Measurements from ENCODE around the gene RHOH.

Gene RHOH

GRCh38 chr4:40240040-40240653 lies 43.3 kb downstream of the RHOH start:
- DNase-seq = no peak

DNA sequence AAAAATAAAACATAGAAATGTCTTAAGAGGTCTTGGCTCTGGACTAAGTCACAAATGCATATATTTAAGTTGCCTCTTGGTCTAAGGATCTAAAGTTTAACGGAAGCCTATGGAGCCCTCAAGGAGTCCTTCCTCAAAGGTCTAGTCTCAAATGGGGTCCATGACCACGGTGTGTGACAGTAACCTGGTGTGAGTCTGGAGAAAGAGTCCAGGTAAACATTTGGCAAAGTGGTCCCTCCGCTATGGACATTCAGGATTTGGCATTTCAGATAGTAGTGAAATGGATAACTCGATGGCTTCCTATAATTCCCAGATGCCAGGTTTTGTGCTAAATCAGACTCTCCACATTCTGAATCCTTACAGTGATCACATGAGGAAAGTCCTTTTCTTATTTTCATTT lies 44.2 kb downstream of the RHOH start:
- no peak for DNase-seq

DNA sequence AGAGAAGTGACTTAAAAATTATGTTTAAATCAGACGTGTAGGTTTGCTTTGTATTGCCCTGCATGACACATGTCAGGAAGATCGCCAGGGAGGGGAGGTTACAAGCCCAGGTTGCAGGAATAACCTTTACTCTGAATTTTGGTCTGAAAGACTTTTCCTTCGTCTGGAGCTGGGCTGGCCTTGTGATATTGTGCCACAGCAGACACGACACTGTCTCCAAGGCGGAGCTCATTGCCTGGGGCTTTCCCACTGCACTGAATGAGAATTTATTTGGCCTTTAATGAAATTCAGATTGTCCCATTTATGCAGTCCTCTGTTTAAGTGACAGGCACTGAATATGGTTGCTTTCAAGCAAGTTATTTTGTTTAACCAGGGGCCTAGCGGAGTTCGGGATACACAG lies 45.1 kb downstream of the RHOH start:
- no peak for DNase-seq

DNA sequence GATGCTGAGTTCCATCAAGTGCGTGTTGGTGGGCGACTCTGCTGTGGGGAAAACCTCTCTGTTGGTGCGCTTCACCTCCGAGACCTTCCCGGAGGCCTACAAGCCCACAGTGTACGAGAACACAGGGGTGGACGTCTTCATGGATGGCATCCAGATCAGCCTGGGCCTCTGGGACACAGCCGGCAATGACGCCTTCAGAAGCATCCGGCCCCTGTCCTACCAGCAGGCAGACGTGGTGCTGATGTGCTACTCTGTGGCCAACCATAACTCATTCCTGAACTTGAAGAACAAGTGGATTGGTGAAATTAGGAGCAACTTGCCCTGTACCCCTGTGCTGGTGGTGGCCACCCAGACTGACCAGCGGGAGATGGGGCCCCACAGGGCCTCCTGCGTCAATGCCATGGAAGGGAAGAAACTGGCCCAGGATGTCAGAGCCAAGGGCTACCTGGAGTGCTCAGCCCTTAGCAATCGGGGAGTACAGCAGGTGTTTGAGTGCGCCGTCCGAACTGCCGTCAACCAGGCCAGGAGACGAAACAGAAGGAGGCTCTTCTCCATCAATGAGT lies 46.6 kb downstream of the RHOH start:
- no peak for DNase-seq

DNA sequence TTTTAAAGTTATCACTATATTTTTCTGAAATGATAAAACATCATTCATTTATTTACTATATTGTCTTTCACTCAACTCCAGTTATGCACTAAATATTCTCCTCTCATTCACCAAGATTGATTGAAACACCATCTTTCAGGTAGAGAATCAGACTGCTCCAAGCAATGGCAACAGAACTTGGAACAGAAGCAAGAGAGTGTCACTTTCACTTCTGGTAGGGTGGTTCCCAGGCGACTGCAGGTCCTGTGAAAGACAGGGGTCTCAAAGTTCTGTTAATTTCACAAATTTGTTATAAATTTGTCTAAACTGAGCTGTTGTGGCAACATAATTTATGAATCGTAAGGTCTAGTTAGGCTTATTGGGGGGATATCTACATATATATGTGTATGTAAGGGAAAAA lies 47.8 kb downstream of the RHOH start:
- no peak for DNase-seq

DNA sequence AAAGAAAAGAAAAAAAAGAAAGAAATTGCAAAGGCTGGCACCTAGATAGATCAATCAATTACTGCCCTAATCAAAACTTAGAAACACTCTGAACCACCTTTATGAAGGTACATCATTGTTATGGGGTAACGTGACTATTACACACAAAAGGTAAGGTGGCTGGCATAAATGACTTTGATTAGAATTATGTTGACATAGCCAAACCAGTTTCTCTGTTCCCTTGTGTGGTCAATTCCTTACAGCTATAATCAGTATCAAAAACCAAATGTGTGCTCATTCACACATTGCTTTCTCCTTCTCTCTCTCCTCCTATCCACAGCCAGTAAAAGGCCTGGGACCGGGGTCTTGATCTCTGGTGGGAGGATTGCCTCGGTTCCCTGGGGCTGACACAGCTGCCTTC lies 48.7 kb downstream of the RHOH start:
- DNase-seq = no peak

DNA sequence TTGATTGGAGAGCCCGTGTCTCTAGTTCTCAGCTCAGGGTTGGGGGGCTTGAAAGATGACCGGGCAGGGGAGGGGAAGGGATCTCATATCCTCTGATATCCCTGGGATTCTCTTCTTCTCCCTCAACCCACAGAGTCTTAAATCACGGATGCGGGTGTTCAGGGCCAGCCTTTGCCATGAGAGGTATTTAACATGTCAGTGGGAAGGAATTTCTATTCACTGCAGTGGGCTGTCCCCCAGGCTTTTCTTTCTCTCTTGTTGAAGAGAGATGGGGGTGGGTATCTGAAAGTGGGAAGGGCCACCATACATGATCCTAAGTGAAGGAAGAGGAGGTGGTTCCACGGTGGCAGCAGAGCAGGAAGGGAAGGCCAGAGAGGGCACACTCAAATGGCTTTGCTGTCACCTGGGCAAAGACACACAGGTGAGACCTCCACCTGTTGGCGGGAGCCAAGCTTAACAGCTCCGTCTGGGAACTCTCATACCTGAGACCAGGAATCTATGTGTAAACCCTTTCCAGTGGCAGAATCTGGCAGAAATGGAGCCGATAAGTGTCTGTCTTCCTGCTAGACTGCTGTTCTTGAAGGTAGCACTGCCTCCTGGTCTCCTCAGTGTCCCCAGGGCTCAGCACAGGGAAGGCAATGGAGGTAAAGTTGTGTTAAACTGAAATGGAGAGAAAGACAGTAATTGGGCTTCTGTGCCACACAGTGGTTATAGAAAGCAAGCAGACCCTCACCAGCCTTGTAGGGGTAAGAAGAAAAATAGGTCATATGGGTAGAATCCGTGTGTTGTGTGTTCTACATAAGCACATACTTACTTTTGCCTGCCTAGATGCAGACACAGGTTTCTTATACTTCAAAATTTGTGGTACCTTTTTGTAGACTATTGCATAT lies 49.4 kb downstream of the RHOH start:
- DNase-seq = no peak

DNA sequence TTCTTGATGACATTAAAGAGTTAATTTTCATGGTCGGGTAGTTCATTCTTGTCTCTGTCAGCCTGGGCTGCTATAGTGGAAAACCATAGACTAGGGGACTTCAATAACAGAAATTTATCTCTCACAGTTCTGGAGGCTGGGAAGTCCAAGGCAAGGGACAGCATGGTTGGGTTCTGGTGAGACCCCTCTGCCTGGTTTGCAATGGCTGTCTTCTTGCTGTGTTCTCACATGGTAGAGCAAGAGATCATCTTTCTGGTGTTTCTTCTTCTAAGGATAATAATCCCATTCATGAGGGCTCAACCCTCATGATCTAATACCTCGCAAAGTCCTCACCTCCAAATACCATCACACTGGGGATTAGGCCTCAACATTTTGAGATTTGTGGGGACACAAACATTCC lies 50.1 kb downstream of the RHOH start:
- DNase-seq = no peak

- no peak for DNase-seq
Measured at GRCh38 chr4:40247350-40247749, 50.5 kb downstream of the RHOH start.

DNA sequence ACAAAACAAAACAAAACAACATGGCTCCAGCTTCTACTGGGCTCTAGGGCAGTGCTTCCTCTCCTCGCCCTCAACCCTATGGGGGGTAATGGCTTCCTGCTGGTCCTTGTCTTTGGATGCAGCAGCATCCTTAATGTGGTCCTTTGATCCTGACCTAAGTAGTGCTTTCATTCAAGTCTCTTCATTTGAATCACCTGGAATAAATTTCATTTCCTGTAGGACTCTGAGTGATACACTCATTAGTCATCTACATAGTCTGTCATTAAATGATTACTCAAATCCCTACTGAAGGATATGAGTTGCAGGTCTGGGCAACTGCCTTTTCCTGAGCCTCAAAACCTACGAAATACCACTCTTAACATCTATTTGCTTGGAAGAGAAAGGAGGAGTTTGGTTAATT lies 54.5 kb downstream of the RHOH start:
- DNase-seq = no peak

- no peak for DNase-seq
Measured at GRCh38 chr4:40253906-40254305, 57.1 kb downstream of the RHOH start.

GRCh38 chr4:40254608-40255392 lies 58.0 kb downstream of the RHOH start:
- DNase-seq = no peak

GRCh38 chr4:40255393-40256281 lies 58.8 kb downstream of the RHOH start:
- DNase-seq = no peak

DNA sequence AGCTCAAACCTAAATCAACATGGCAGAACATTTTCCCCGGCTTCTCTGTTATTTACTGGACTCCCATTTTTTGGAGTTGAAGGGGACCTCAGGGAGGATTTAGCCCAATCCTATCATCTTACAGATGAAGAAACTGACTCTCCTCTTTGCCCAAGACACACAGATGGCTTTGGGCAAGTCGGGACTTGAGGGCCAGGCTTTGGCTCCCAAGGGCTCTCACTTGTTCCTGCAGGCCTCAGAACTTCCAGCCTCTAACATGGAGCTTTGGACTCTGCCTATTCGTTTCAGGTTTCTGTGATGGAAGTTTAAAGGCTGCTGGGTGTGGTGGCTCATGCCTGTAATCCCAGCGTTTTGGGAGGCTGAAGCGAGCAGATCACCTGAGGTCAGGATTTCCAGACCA lies 59.5 kb downstream of the RHOH start:
- DNase-seq = no peak

DNA sequence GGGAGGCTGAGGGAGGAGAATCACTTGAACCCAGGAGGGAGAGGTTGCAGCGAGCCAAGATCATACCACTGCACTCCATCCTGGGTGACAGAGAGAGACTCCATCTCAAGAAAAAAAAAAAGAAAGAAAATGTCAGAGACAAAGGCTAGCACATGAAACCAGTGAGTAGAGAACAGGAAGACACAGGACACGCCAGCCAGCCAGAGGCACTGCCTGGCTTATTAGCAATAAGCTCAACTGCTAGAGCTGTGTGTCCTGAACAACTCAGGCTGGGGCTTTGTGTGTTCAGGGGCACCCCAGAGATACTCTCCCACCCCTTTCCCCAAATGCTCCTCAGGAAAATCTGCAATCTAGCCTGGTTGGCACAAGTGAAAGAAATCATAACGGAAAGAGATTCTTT lies 60.0 kb downstream of the RHOH start:
- DNase-seq = no peak

- no peak for DNase-seq
Measured at GRCh38 chr4:40258627-40259026, 61.8 kb downstream of the RHOH start.

GRCh38 chr4:40261231-40262076 lies 64.6 kb downstream of the RHOH start:
- DNase-seq = no peak

- DNase-seq = no peak
Measured at GRCh38 chr4:40262077-40262528, 65.3 kb downstream of the RHOH start.

GRCh38 chr4:40262861-40263260 lies 66.0 kb downstream of the RHOH start:
- no peak for DNase-seq

- no peak for DNase-seq
Measured at GRCh38 chr4:40264497-40264896, 67.7 kb downstream of the RHOH start.
